GM23338 (cell line): Measurements from ENCODE around the gene ZNF524.

Experiments used
- CREB1 ChIP-seq: fragments of 250-450 bp; sonication (Bioruptor Pico); IDR thresholded peaks from 2 replicates; pipeline ENCODE4 v1.5.0; 2020; ENCODE audit warnings: low read depth, mild to moderate bottlenecking, moderate library complexity
- CTCF ChIP-seq, 2 experiments: fragments of 200-600 bp in 1 of 2; sonication (generic) in 1 of 2; conservative IDR thresholded peaks; 2 replicates each; pipeline versions ENCODE4 v1.5.1 to v1.6.1; 2016 to 2017; ENCODE audit warnings: antibody characterized with exemption in 2 of 2, low read depth in 2 of 2, mild to moderate bottlenecking in 2 of 2, moderate library complexity in 1 of 2
- EZH2 ChIP-seq: fragments of 200-600 bp; sonication (generic); IDR thresholded peaks from one replicate; pipeline ENCODE4 v1.8.0; 2017; ENCODE audit warnings: antibody characterized with exemption, mild to moderate bottlenecking, low read depth; ENCODE audit not compliant: unreplicated experiment
- NANOG ChIP-seq: IDR thresholded peaks from 2 replicates; pipeline ENCODE4 v1.6.1; 2016; ENCODE audit warnings: antibody characterized with exemption, borderline replicate concordance
- POLR2AphosphoS5 ChIP-seq: IDR thresholded peaks from 2 replicates; pipeline ENCODE4 v1.6.1; 2016; ENCODE audit warnings: antibody characterized with exemption, low read depth
- REST ChIP-seq: IDR thresholded peaks from one replicate; pipeline ENCODE4 v1.6.1; 2018; ENCODE audit warnings: antibody characterized with exemption; ENCODE audit not compliant: unreplicated experiment

GRCh38 chr19:55645512-55645881 lies 45.4 kb downstream of the ZNF524 start:
- TF ChIP-seq CTCF (conservative IDR thresholded peaks at IDR 0.05; ENCODE audit: low read depth in 2 of 2) (no peak), NANOG (no peak), CREB1 (CRISPR knock-in tag) (no peak), REST (no peak), POLR2AphosphoS5 (no peak), EZH2 (no peak)
